GM19468 (cell line): ENCODE results near the gene PGK1.
"Not testable (repeated sequence)": the region's sequence is repeated elsewhere in the genome, so short reads cannot be mapped to it uniquely, and the experiment has no call there.

Source experiments
- ATAC-seq: cut with Tn5 transposase; IDR thresholded peaks from one replicate; pipeline ENCODE4 v1.9.1; 2021; ENCODE audit warnings: mild to moderate bottlenecking, moderate library complexity, moderate number of reproducible peaks; ENCODE audit not compliant: unreplicated experiment; ENCODE audit errors: extremely low read depth

The PGK1 gene

DNA sequence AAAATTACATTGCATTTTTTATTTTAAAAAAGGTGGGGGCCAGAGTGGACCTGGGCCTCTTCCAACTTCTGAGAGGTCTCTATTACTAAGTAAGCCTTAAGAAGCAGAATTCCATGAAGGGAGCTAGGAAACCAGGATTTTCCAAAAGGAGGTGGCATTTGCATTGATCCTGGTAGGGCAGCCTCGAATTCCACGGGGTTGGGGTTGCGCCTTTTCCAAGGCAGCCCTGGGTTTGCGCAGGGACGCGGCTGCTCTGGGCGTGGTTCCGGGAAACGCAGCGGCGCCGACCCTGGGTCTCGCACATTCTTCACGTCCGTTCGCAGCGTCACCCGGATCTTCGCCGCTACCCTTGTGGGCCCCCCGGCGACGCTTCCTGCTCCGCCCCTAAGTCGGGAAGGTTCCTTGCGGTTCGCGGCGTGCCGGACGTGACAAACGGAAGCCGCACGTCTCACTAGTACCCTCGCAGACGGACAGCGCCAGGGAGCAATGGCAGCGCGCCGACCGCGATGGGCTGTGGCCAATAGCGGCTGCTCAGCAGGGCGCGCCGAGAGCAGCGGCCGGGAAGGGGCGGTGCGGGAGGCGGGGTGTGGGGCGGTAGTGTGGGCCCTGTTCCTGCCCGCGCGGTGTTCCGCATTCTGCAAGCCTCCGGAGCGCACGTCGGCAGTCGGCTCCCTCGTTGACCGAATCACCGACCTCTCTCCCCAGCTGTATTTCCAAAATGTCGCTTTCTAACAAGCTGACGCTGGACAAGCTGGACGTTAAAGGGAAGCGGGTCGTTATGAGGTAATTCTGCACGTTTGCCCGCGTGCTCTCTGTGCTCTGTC lies at the start of gene PGK1:
Gene PGK1, plus strand, starts transcription at position 626 of the 824 bp plus-strand sequence. Its CDS starts 93 bp downstream, at position 719.
- peak; percentile 94 for ATAC-seq

DNA sequence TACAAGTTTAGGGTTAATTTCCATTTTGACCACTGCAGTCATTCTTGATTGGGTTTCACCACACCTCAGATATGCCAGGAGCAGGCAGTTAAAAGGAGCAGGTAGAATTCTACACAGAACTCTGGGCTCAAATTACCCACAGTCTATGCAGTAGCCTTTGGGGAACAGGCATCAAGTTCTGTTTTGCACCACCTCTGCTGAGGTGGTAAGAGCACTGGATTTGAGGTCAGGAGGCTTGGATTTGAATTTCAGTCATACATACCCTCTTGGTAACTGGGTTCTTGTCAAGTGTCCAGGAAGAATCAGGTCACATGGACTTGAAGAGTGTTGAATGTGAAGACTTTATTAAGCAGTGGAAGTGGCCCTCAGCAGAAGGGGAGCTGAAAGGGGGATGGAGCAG lies 40.4 kb upstream of the PGK1 start:
- ATAC-seq: no peak

DNA sequence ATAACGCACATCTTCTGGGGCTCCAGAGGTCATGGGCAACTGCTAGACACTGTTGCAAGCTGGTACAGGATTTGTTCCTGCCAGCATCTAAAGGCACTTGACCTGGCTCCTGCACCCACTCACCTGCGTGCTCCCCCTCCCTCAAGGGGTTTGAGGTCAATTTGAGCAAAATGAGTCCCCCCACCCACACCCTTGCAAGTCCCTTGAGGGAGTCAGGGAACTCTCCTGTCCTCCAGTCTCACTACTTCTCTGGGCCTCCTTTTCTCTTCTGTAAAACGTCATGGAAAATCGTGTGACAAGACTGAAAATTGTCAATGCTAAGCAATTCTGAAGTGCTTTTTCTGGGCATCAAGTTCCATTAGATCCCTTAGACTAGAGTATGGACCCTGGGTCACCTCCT lies 39.9 kb upstream of the PGK1 start:
- ATAC-seq: no peak

DNA sequence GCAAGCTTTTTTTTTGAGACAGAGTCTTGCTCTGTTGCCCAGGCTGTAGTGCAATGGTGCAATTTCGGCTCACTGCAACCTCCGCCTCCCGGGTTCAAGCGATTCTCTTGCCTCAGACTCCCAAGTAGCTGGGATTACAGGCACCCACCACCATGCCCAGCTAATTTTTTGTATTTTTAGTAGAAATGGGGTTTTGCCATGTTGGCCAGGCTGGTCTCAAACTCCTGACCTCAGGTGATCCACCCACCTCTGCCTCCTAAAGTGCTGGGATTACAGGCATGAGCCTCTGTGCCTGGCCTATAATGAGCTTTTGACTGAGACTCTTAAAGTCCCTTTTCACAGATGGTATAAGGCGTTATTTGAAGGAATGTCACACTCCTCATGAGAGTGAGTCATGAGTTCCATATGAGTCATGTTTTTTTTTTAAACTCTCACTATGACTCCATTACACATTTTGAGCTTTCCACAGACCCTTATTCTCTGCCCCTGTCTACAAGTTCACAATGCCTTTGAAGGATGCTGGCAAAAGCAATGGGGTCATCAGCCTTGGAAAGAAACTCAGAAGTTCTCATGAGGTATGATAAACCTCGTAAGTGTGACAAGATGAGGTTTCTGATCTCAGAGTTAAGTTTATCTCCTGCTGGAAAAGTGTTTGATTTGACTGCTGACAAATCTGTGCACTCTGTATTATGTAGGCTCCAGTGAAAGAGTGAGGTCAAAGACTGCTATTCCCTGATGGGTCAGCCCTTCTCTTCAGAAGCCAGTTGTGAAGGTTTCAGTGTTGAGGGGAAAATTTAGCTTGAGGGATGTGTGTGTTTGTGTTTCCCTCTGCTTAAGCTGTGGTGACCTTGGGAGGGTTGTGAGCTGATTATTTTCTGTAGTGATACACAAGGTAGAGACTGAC lies 39.1 kb upstream of the PGK1 start:
- peak; percentile 58 for ATAC-seq

DNA sequence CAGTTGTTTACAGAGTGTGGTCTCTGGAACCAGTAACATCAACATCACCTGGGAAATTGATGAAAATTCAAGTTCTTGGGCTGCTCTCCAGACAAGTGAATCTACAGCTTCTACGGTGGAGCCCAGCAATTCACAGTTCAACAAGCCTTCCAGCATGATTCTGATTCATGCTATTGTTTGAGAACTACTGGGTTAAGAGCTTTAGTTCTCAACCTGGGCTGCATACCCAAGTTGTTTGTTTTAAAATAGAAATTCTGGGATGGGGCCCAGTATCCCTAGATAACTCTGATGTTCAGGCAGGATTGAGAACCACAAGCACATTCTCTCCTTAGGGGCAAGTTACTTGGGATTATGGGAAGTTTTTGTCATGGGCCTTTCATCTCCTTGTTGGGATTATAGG lies 37.9 kb upstream of the PGK1 start:
- no peak for ATAC-seq

DNA sequence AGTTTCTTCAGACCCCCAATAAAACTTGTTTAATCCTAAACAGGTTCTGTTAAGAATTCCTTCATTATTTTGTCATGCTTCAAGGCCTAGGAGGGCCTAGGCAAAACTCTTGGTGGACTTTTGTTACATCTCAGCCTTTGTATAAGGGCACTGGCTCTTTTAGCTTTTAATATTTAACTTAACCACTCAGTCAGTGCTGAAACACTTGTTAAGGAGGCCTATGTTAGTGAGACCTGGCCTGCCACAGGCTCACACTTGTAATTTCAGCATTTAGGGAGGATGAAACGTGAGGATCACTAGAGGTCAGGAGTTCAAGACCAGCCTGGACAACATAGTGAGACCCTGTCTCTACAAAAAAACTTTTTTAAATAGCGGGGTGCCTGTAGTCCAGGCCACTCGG lies 32.7 kb upstream of the PGK1 start:
- ATAC-seq: no peak

DNA sequence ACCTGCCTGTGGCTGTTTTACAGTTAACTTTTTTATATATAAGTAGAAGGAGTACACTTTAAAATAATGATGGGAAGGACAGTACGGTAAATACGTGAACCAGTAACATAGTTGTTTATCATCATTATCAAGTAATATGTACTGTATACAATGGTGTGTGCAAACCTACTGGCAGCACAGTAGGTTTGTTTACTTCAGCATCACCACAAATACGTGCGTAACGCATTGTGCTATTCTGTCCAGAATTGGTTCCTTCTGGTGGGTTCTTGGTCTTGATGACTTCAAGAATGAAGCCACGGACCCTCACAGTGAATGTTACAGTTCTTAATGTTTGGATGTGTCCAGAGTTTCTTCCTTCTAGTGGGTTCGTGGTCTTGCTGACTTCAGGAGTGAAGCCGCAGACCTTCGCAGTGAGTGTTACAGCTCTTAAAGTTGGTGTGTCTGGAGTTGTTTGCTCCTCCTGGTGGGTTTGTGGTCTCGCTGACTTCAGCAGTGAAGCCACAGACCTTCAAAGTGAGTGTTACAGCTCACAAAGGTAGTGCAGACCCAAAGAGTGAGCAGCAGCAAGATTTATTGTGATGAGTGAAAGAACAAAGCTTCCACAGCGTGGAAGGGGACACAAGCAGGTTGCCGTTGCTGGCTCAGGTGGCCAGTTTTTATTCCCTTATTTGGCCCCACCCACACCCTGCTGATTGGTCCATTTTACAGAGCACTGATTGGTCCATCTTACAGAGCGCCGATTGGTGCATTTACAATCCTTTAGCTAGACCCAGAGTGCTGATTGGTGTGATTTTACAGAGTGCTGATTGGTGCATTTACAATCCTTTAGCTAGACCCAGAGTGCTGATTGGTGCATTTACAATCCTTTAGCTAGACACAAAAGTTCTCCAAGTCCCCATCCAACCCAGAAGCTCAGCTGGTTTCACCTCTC lies 30.6 kb upstream of the PGK1 start:
- not testable (repeated sequence) for ATAC-seq

DNA sequence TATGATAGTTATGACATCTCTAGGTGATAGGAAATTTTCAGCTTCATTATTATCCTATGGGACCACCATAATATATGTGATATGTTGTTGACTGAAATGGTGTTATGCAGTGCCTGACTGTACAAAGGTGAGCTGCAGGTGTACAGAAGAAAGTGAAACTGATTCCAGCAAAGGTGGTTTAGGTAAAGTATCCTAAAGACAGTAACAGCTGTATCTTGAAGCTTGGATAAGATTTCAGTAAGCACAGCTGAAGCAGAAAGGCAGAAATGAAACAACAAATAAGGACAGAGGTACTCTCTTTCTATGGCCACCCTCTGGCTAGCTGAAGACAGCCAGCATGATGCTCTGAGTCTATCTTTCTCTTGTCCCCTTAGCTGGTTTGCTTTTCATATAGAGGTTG lies 30.0 kb upstream of the PGK1 start:
- ATAC-seq: no peak

DNA sequence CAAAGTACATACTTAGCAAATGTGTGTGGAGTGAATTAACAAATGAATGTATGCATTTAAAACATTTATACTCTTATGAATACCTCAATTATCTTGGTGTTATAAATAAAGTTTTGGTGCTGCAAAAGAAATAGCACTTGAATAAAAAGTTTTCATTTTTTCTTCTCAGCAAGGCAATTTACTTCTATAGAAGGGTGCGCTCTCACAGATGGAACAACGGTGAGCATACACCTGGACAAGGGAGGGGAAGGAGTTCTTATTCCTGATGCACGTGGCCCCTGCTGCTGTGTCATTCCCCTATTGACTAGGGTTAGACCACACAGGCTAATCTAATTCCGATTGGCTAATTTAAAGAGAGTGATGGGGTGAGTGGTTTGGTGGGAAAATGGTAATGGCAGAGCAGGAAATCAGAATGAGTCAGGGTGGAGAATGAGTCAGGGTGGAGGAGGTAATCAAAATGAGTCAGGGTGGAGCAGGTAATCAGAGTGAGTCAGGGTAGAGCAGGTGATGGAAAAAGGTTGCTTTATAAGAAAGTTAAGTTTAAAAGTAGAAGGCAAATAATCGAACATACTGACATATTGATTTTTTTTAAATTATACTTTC lies 28.2 kb upstream of the PGK1 start:
- ATAC-seq: no peak

DNA sequence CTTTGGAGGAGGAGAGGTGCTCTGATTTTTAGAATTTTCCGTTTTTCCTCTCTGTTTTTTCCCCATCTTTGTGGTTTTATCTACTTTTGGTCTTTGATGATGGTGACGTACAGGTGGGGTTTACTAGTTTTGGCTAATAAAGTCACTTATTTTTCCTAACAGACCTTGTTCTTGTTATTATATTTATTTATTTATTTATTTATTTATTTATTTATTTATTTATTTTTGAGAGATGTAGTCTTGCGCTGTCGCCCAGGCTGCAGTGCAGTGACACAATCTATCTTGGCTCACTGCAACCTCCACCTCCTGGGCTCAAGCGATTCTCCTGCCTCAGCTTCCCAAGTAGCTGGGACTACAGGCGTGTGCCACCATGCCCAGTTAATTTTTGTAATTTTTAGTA lies 22.6 kb upstream of the PGK1 start:
- not testable (repeated sequence) for ATAC-seq

DNA sequence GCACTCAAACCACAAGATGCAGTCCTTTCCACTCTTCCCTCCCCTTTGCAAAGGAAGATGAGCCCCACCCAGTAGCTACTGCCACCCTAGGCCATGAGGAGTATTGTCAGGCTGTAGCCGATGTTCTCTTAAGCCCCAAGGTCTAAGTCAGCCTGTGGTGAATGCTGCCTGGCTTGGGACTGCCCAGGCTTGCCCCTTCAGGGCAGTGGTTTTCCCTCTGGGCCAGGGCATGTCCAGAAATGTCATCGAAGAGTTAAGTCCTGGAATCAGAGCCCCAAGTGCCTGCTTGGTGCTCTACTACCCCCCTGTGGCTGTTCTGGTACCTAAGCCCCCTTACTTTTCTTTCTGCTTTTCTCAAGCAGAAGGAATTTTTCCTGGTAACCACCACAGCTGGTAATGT lies 11.8 kb upstream of the PGK1 start:
- peak; percentile 39 for ATAC-seq

DNA sequence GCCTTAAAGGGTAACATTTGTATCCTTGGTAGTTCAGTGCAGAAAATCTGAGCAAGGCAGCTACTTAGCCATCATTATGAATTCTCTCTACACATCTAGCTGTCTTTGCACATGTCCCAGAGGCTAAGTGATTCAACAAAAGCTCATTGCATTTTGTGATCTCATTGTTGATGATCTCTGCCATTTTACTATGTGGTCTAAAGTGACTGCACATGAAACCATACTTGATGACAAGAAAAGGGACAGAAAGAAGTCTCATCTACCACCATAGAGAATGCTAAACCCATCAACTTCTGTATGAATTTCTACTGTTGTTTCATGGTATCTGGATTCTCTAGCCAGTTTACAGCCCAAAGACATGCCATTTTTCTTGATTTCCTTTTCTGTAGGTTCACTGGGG lies 5.9 kb upstream of the PGK1 start:
- ATAC-seq: no peak

DNA sequence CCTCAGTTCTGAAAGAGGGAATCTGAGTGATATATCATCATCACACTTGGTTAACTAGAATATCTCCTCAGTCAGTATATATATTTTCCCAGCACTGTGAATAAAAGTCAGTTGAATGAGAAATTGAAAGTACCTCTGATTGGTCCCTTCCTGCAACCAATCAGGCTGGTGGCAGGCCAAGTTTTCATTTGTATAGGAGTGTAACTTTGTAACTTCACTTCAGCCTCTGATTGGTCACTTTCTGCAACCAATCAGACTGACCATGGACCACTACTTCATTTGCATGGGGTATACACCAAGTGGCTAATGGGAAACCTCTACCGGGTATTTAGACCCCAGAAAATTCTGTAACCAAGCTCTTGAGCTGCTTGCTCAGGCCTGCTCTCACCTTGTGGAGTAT lies 2.0 kb upstream of the PGK1 start:
- ATAC-seq: no peak

DNA sequence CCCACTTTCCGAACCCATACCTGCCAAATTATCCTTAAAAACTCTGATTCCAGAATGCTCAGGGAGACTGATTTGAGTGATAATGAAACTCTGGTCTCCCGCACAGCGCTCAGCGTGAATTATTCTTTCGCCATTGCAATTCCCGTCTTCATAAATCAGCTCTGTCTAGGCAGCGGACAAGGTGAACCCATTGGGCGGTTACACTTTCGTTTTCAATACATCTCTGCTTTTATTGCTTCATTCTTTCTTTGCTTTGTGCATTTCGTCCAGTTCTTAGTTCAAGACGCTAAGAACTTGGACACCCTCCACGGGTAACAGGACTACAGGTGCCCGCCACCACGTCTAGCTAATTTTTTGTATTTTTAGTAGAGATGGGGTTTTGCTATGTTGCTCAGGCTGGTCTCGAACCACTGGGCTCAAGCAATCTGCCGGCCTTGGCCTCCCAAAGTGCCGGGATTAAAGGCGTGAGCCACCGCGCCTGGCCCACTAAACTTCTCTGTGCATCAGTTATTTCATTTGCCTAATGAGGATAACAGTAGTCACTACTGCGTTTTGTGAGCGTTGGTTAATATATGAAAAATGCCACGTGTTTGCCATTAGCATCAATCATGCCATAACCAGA lies 936 bp upstream of the PGK1 start:
- no peak for ATAC-seq

DNA sequence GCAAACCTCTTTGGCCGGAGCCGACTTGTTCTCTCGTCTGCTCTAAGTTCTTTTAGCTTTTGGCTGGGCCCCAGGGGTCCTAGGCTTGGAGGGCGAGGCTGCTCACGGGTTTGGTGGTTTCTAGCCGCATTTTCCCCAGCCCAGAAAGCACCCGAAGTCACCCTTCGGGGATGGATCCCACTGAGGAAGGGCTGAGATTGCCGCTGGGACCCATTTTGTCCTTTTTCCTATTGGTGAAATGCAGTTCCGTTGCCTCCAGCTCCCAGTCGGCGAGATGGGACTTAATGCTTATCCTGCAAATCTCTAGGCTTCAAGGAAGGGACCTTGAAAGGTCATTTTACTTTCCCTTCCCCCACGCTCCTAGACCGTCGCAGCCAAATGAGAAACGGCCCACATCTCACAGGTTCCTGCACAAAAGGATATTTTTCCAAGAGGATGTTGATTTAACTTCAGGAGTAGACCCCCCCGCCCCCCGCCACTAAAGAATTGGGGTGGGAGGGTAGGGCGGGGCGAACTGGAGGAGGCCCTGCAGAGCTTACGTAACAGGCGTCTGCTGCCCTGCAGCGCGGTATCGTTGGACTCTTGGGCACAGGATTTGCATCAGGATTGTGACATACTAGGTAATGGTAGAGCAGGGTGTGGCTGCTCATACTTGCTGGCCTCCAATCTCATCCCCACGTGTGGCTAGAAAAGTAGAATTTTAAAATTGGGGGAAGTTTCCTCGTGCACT lies 564 bp downstream of the PGK1 start:
- no peak for ATAC-seq

DNA sequence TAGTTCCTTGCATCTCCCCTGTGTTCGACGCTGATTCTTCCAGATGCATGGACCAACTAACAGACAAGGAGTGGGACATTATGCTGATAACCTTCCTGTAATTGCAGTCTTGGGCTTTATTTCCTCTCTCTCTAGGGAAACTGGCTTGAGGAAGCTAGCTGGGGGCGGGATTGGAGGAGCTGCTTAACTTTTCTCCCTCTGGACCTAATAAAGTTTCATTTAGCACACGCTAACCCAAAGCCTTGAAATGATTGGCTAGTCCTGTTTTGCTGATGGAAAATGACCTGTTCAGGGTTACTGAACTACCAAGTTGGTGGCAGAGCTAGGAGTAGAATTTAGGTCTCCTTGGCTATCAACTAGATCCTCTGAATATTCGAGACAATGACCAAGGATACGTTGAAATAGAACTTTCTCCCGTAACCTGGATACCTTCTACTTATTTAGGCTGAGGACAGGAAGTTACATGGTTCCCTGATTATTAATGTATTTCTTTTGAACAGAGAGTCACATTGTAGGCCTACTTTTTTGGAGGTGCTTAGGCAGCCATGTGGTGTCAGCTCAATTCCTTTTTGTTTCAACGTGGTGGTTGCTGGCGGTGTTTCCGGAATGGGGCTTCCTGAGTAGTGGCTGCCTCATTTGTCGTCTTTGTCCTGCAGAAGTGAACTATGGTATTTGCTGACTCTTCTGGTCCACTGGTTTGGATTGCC lies 2.0 kb downstream of the PGK1 start:
- ATAC-seq: no peak

DNA sequence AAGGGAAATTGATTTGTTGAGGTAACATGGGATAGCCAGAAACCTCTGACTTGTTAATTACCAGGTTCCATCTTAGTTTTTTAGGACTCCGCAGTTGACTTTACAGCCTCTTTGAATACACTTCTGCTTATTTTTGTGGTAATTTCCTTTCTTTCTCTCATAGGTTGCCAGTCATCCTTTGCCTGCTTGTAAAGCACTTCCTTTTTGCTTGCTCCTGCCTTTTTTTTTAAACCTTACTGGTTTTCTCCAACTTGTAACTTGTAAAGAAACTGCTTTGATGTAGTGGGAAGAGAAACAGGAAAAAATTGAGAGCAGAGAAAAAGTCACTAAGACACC lies 2.6 kb downstream of the PGK1 start:
- no peak for ATAC-seq

DNA sequence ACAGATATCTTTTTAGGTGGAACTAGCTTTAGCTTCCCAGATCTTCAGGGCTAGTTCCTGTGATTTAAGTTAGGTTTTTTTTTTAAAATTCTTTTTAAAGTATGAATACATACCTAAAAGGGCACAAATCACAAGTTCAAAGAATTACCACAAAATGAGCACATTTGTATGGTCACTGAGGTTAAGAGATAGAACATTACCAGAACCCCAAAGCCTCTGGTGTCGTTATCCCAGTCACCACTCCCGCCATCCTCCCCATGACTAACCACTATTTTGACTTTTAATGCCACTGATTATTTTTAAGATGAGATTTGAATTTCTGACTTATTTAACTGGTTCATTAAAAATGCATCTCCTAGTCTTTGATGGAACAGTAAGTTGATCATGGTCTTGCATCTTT lies 5.4 kb downstream of the PGK1 start:
- no peak for ATAC-seq
